ENCODE data around the gene GUCA1C.
A peak's percentile ranks its signal among the peaks of the same experiment; 100 is the strongest.

Gene GUCA1C

GRCh38 chr3:108918866-108919265, 34.8 kb downstream of the GUCA1C start:
- no peak for DNase-seq
- in situ Hi-C loops (cut with HindIII; ENCODE audit: low pct_ligation_motif_present, low pct_unique_long_range_greater_than_20kb, low sequenced_read_pairs): no loop called here

- peak; percentile 56 for DNase-seq
- in situ Hi-C loops (cut with HindIII; ENCODE audit: low pct_ligation_motif_present, low pct_unique_long_range_greater_than_20kb, low sequenced_read_pairs): no loop called here
Measured at GRCh38 chr3:108914774-108915641, 38.7 kb downstream of the GUCA1C start.

GRCh38 chr3:108909799-108910198, 43.9 kb downstream of the GUCA1C start:
- no peak for DNase-seq
- in situ Hi-C loops (cut with HindIII; ENCODE audit: low pct_ligation_motif_present, low pct_unique_long_range_greater_than_20kb, low sequenced_read_pairs): no loop called here

GRCh38 chr3:108907194-108907593, 46.5 kb downstream of the GUCA1C start:
- DNase-seq: no peak
- in situ Hi-C loops (cut with HindIII; ENCODE audit: low pct_ligation_motif_present, low pct_unique_long_range_greater_than_20kb, low sequenced_read_pairs): no loop called here

GRCh38 chr3:108899530-108899929, 54.1 kb downstream of the GUCA1C start:
- in situ Hi-C loops (cut with HindIII; ENCODE audit: low pct_ligation_motif_present, low pct_unique_long_range_greater_than_20kb, low sequenced_read_pairs): no loop called here
- DNase-seq: no peak

GRCh38 chr3:108897883-108898282, 55.8 kb downstream of the GUCA1C start:
- DNase-seq: no peak
- in situ Hi-C loops (cut with HindIII; ENCODE audit: low pct_ligation_motif_present, low pct_unique_long_range_greater_than_20kb, low sequenced_read_pairs): no loop called here

GRCh38 chr3:108894981-108895380, 58.7 kb downstream of the GUCA1C start:
- in situ Hi-C loops (cut with HindIII; ENCODE audit: low pct_ligation_motif_present, low pct_unique_long_range_greater_than_20kb, low sequenced_read_pairs): no loop called here
- no peak for DNase-seq

GRCh38 chr3:108891833-108892232, 61.8 kb downstream of the GUCA1C start:
- in situ Hi-C loops (cut with HindIII; ENCODE audit: low pct_ligation_motif_present, low pct_unique_long_range_greater_than_20kb, low sequenced_read_pairs): no loop called here
- DNase-seq: no peak

- no peak for DNase-seq
- in situ Hi-C loops (cut with HindIII; ENCODE audit: low pct_ligation_motif_present, low pct_unique_long_range_greater_than_20kb, low sequenced_read_pairs): no loop called here
Measured at GRCh38 chr3:108887777-108888176, 65.9 kb downstream of the GUCA1C start.

GRCh38 chr3:108887121-108887520, 66.6 kb downstream of the GUCA1C start:
- no peak for DNase-seq
- in situ Hi-C loops (cut with HindIII; ENCODE audit: low pct_ligation_motif_present, low pct_unique_long_range_greater_than_20kb, low sequenced_read_pairs): no loop called here

- in situ Hi-C loops (cut with HindIII; ENCODE audit: low pct_ligation_motif_present, low pct_unique_long_range_greater_than_20kb, low sequenced_read_pairs): no loop called here
- no peak for DNase-seq
Measured at GRCh38 chr3:108883373-108883772, 70.3 kb downstream of the GUCA1C start.

- in situ Hi-C loops (cut with HindIII; ENCODE audit: low pct_ligation_motif_present, low pct_unique_long_range_greater_than_20kb, low sequenced_read_pairs): no loop called here
Measured at GRCh38 chr3:108882762-108883161, 70.9 kb downstream of the GUCA1C start.

GRCh38 chr3:108879915-108880314, 73.8 kb downstream of the GUCA1C start:
- no peak for DNase-seq
- in situ Hi-C loops (cut with HindIII; ENCODE audit: low pct_ligation_motif_present, low pct_unique_long_range_greater_than_20kb, low sequenced_read_pairs): no loop called here

More at GRCh38 chr3:108882762-108883161, 70.9 kb downstream of the GUCA1C start:
- DNase-seq: no peak

GRCh38 chr3:108877901-108878300, 75.8 kb downstream of the GUCA1C start:
- in situ Hi-C loops (cut with HindIII; ENCODE audit: low pct_ligation_motif_present, low pct_unique_long_range_greater_than_20kb, low sequenced_read_pairs): no loop called here
- DNase-seq: no peak

- in situ Hi-C loops (cut with HindIII; ENCODE audit: low pct_ligation_motif_present, low pct_unique_long_range_greater_than_20kb, low sequenced_read_pairs): no loop called here
- no peak for DNase-seq
Measured at GRCh38 chr3:108863799-108864135, 89.9 kb downstream of the GUCA1C start.

- DNase-seq: peak; percentile 53
- in situ Hi-C loops (cut with HindIII; ENCODE audit: low pct_ligation_motif_present, low pct_unique_long_range_greater_than_20kb, low sequenced_read_pairs): no loop called here
Measured at GRCh38 chr3:108862865-108863798, 90.5 kb downstream of the GUCA1C start.

GRCh38 chr3:108861401-108861800, 92.3 kb downstream of the GUCA1C start:
- in situ Hi-C loops (cut with HindIII; ENCODE audit: low pct_ligation_motif_present, low pct_unique_long_range_greater_than_20kb, low sequenced_read_pairs): no loop called here
- DNase-seq: no peak

Measured in ACHN (cell line).